ENCODE data around the gene FIGNL2.
"Not testable (repeated sequence)": the region's sequence is repeated elsewhere in the genome, so short reads cannot be mapped to it uniquely, and the experiment has no call there.

FIGNL2 gene

DNA sequence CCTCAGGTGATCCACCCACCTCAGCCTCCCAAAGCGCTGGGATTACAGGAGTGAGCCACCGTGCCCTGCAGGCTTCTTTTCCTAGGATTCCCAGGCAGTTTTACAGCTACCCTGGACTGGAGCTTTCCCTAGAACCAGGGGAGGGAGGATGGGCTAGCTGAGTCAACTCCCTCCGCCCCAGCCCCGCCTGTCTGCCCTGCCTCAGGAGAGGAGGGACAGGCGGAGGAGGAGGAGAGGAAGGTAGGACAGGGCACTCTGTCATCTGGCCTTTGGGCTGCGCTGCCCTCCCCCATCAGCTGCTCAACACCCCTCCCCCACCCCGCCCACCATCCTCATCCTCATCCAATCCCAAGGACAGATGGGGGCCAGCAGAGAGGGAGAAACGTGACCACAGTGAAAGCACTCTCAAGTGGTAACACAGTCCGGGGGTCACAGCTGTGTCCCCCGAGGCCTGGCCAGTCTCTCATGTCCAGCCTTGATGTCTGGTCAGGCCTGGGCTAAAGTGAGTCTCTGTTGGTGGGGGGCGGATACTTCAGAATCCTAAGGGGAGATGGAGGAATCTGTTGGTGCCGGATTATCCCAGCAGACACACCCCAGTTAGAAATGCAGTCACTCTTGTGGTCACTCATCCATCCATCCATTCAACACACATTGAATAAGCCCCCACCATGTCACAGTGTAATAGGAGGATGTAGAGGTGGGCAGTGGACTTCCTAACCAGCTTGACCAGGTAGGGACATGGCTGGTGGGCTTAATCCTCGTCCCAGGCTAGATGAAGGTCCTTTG lies 12.3 kb downstream of the FIGNL2 start:
- DNase-seq (ENCODE audit: low spot score), result no peak

DNA sequence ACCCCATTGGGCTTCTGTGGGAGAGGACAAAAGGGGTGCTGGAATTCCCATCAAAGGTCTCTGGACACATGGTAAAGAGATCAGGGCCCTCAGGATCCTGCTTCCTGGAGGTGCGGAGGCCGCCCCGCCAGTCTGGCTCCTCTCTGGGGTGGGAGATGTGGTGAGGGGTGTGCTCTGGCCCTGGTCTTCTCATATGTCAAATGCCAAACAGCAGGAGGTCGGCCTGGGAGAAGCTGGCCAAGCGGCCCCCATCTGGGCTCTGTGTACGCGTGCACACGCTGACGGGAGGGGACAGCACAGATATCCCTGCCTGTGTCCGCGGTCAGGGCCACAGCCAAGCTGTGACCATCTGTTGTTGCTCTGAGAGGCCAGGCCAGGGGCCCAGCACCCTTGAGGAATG lies 14.1 kb downstream of the FIGNL2 start:
- no peak for DNase-seq (ENCODE audit: low spot score)

DNA sequence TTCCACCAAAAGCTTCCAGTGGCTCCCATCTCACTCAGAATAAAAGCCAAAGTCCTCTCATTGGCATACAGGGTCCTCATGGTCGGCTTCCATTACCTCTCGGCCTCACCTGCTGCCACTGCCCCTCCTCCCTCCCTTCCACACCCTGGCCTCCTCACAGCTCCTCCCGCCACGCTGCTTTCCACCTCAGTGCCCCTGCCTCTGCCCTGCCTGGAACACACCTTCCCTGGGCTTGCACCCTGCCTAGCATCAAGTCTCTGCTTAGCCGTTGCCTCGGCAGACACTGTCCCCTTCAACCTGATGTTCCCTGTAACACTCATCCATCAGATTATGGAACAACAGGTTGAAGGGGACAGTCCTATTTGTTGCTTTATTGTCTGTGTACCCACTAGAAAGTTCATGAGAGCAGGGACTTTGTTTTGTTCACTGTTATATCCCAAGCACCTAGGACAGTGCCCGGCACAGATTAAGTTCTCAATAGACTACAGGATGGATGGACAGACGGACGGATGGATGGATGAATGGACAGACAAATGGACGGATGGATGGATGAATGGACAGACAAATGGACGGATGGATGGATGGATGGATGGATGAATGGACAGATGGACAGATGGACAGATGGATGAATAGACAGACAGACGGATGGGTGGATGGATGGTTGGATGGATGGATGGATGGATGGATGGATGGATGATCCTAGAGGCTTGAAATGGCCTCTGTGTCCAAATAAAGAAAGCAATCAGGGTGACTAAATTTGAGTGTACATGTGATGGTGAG lies 14.9 kb downstream of the FIGNL2 start:
- DNase-seq (ENCODE audit: low spot score), result no peak

DNA sequence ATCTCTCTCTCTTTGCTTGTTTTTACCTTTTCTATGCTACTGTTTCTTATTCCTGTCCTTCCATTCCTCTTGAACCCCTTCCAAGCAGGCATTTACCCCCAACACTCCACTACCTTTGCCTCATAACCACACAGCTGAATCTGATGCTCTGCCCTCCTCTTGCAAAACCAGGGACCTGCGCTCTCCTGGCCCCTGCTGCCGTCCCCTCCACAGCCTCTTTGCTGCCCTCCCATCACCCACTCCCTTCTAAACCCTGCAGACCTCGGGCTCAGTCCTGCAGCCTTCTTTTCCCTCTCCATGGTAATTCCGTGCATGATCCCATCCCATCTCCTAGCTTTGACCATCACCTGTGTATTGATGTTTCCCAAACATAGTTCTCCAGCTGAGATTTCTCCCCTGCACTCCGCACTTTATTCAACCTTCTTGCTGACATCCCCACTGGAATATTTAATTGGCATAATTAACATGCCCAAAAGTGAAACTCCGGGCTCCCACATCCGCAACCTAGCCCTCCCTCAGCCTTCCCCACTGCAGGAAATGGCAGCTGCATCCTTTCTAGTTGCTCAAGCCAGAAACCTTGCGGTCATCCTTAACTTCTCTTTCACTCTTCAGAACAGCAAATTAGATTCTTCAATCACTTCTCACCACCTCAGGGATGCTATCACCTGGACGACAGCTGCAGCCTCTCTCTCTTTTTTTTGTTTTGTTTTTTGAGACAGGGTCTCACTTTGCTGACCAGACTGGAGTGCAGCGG lies 16.0 kb downstream of the FIGNL2 start:
- DNase-seq (ENCODE audit: low spot score), result no peak

DNA sequence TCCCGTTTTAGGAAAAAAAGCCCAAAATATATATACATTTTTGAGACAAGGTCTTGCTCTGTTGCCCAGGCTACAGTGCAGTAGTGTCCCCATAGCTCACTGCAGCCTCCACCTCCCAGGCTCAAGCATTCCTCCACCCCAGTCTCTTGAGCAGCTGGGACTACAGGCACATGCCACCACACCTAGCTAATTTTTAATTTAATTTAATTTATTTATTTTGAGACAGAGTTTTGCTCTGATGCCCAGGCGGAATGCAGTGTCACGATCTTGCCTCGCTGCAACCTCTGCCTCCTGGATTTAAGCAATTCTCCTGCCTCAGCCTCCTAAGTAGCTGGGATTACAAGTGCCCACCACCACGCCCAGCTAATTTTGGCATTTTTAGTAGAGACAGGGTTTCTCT lies 16.7 kb downstream of the FIGNL2 start:
- DNase-seq (ENCODE audit: low spot score), result not testable (repeated sequence)

DNA sequence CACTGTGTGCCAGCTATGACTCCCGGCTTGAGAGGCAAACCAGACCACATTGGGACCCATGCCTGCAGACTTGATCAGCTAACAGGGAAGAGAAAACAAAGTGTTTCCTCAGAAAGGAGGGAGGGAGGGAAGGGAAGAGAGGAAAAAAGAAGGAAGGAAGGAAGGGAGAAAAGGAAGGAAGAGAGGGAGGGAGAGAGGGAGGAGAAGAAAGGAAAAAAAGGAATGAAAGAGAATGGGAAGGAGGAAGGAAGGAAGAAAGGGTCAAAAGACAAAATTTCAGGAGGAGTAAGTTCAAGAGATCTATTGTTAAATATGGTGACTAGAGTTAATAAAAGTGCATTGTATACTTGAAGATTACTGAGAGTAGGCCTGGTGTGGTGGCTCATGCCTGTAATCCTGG lies 18.9 kb downstream of the FIGNL2 start:
- no peak for DNase-seq (ENCODE audit: low spot score)

DNA sequence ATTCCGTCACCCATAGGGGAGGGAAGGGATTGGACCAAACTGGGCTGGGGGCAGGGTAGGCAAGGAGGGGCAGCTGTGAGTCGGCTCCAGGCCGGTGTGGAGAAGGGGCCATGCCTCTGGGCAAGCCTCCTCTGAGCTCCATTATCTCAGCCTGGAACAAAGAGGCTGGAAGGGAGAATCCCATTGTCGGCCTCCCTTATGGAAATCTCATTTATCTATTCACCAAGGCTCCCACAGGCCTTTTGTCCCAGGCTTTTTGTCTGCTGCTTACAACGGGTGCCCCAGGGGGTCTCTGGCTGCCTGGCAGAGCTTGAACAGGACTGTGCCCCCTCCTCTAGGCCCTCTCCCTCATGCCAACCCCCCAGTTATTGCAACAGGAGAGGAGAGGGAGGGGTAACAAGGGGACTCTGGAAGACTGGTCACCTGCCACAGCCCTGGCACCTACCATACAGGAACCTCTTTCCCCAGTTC lies 19.5 kb downstream of the FIGNL2 start:
- DNase-seq (ENCODE audit: low spot score), result no peak

DNA sequence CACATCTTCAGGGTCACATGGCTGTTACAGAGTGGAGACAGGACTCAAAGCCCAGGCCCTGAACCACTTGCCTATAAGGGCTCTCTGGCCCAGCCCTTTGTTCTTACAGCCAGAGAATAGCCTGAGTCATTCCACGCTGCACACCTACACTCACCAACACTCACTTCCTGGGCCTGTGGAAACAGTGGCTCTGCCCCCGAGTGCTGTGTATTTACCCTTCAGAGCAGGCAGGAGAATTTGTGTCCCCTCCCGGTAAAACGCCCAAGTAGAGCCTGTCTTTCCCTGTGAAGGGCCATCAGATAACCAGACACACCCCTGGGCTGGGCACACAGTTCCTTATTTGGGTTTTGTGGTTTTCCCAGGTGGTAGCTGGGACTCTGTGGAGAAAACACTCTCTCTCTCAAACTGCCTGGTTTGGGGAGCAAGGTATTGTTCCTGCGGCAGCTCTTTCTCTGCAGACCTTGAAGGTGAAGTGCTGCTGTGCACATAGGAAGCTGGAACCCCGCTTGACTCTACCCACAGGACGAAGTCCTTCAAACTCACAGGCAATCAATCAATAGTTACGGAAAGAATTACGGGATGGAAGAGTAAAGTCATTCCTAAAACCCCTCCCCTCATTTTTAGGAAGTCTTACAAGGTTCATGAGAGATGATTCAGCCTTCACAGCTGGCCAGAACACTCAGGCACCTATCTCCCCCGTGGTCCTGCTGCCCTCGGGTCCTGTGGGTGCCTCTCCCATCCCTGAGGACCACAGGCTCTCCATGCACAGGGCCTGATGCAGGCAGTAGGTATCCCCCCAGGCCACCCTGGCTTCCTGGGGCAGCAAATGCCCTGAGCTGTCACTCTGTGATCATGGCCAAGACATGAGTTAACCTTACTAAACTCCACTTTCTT lies 20.3 kb downstream of the FIGNL2 start:
- no peak for DNase-seq (ENCODE audit: low spot score)

DNA sequence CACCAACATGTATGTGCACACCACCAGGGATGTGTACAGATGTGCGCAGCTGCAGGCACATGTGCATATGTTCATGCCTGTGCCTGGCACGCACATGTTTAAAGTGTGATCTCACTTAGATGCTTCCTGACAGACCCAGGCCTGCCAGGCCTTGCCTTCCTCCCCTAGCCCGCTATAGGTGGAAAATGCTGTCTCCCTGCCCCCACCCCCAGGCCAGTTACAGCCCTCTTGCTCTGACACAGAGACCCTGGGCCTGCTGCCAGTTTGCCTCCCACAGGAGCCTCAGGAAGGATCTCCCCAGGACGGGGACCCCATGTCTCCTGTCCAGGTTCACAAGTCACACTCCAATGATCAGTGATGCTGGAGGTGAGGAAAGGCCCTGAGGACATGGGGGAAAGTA lies 21.6 kb downstream of the FIGNL2 start:
- no peak for DNase-seq (ENCODE audit: low spot score)

DNA sequence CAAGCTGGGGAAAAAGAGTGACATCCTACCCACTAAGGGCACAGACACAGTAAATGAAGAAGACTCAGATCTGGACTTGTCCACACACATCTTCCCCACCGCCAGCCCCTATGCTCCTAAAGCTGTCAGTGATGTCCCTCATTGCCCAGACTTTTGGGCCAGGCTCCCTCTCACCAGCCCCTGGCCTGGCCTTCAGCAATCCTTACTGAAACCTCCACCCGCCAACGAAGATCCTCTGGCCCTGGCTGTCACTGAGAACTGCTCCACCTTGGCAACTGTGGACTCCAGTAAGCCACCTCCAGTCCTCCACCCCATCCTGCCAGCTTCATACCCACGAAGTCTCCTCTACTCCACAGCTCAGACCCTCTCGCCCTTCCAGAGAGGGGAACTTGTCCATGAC lies 23.3 kb downstream of the FIGNL2 start:
- DNase-seq (ENCODE audit: low spot score), result no peak

DNA sequence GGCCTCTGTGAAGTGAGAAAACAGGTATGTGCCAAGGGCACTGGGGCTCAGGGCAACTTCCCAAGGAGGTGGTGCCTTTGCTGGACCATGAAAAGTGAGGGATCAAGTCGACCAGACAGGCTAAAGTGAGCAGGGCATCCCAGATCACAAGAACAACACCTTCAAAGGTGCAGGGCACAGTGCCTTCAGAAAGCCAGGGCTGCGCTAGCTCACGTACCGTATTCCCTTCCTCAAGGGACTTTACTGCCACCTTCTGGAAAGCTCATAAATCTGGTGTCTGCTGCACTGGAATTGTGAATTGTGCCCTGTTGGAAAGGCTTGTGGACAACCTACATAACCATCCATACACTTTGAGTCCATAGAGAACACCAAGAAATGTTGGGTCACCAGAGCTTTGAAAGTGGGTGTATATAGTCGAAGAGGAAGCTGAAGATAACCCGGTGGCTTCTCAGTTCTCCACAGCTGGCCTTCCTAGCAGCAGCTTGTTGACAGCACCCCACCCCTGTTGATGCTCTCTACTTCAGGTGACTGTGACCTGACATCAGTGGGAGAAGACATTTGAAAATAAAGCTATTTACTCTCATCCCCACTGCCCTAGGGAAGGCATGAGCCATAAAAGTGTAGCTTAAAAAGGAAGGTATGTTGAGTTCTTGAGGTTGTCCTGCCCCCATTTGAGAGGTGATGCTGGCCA lies 24.5 kb downstream of the FIGNL2 start:
- DNase-seq (ENCODE audit: low spot score), result peak; percentile 51

DNA sequence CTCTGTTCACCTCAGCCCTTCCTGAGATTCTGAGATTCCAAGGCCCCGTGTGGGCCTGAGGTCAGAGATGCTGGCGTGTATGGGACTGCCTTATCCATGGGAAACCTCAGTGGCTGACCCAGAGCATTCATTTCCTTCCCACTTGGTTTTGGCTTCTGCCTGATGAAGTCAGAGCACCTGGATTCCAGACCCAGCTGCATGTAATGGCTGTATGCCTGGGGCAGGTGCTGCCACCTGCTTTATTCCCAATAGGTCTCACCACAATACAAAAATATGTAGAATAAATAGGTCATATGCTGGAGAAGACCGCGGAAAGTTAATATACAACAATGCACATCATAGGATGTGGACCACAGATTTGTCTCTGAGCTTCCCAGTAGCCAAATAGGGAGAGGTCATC lies 25.6 kb downstream of the FIGNL2 start:
- no peak for DNase-seq (ENCODE audit: low spot score)

DNA sequence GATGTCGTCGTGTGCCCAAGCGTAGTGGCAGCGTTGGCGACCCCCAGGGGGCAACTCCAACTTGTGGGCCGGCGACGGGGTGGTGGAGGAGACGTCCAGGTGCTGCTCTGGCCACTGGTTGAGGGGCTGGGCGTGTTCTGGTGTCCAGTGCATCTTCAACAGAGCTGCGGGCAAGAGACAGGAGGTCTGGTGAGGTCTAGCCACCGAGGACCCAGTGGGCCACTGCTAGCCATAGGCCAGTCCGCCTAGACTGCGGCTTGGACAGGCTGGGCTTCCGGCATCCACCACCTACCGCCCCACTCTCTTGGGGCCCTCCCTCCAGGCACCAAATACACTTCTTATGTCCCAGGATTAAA lies 26.3 kb downstream of the FIGNL2 start:
- DNase-seq (ENCODE audit: low spot score), result no peak

DNA sequence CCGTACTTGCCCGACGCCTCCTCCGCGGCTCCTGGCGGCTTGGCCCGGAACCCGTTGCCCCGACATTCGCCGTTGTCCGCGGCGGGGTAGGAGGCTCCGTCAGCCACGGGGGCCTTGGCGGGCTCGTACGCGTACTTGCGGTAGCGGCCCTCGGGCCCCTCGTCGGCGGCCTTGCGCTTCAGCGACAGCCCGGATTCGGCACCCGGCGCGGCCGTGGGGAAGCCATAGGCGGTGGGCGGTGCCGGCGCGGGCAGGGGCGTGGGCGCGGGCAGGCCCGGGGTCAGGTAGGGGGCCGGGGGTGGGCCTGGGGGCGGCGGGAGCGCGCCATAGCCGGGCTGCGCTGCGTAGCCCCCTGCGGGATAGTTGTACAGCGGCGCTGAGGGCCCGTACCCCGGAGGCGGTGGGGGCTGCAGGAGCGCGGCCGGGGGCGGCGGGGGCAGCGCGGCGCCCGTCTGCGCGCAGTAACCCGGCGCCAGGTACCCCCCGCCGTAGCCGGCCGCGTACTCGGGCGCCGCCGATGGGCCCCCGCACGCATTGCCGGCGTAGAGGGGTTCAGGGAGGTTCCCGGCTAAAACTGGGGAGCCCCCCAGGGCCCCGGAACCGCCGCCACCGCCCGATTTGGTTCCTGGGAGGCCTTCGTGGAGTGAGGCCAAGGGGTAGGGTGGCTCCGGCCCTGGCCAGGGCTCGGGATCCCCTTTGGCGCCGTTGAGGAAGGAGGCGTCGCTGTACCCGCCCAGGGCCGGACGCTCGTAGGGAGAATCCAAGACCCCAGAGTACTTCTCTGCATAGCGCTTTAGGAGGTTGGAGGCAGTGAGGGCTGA lies 26.9 kb downstream of the FIGNL2 start:
- DNase-seq (ENCODE audit: low spot score), result no peak

DNA sequence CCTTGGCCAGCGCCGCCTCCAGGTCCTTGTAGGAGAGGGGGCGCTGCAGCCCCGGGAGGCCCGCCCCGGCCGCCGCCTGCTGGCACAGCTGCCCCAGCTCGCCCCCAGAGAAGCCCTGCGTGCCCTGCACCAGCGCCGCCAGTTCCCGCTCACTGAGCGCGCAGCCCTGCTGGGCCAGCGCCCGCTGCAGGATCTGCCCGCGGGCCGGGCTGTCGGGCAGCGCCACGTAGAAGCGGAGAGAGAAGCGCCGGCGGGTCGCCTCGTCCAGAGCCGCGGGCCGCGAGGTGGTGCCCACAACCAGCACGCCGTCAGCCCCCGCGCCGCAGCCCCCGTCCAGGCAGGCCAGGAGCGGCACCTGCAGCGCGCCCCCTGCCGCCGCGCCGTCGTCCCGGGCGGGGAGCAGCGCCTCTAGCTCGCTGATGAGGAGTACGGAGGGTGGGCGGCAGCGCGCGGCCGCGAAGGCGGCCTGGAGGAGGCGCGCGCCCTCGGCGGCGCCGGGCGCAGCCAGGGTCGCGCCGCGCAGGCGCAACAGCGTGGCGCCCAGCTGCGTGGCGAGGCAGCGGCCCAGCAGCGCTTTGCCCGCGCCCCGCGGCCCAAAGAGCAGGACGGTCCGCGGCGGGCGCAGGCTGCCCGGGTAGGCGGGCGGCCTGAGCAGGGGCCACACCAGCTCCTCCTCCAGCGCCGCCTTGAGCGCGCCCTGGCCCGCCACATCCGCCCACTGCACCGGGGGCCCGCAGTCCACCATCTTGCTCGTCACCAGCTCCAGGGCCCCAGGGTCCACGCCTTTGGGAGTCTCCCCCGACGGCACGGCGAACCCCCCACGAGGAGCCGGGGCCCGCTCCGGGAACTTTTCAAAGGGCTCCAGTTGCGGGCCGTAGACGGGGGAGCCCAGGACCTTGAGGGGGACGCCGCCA lies 27.7 kb downstream of the FIGNL2 start:
- peak; percentile 43 for DNase-seq (ENCODE audit: low spot score)

DNA sequence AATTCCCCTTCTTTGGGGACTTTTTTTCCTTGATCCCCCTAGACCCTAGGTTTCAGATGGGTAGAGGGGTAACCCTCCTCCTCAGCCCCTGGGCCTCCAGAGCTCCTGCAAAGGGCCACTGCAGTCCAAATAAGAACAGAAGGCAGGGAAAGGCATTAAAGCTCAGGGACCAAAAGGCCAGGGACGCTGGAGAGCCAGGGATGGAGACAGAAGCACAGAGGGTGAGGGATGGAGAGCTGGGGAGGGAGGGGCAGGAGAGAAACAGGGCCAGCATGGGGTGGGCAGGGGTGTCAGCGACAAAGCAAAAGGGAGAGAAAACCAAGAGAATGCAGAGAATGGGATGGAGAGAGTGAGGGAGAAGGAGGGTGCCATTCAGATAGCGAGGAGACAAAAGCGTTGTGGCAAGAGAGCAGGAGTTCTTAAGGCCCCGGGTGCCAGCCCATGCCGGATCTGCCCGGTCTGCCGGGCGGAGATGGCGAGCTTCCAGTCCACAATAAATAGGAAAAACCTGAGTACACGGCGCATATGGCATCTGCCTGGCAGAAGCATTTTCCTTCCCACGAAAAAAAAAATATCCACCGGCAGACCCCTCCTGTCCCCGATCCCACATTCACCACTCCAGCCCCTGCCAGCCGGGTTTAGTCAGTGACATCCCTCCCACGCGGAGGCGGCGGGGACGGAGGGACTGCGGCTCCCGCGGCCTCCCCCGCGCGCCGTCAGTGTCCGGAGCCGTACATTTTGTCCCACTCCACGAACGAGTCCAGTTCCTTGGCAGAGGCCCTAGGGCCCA lies 28.6 kb downstream of the FIGNL2 start:
- DNase-seq (ENCODE audit: low spot score), result no peak

DNA sequence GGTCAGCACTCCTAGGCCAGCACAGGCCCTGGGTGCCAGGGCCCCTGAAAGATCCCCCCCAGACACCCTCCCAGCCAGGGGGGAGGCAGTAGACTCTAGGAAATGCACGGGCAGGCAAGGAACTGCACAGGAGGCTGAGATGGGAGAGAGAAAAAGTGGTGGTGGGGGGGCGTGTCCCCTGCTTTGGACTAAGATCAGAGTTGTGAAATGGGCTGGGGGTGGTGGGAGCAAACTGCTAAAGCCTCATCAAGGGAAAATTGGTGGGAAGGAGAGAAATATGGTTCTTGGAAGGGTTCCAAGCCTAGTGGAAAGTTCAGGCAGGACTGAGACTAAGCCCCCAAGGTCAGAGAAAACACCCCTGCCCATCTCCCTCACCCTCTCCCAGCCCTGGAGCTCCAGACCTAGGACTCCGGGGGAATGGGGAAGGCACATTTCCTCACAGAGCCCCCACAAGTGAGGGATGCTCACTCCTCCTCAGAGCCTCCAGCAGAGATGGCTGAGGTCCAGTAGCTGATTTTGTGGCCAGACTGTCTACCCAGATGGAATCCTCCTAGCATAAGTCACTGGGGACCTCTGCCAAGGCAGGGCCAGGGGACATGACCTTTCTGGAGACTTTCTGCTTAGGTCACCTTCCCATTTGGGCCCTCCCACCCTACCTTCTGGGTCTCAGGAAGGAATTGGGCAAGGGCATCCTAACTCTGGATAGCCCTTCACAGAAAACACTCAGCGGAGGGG lies 29.8 kb downstream of the FIGNL2 start:
- DNase-seq (ENCODE audit: low spot score), result no peak

DNA sequence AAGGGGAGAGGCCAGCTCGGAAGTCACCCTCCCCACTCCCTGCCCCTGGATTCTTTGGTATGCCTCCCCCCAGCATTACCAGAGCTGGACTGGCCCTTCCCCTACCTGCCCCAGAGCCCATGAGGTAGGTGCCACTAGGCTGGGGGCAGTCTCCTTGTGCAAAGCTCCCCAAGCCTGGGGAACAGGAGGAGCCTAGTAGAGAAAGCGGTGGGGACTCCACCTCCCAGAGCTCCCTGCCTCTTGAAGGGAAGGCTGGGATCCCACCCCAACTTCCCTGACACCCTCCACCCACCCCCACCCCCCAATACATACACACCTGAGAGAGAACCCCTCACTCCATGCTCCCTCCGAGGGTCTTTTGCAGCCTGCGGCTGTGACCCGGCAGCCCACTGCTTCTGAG lies 30.4 kb downstream of the FIGNL2 start:
- no peak for DNase-seq (ENCODE audit: low spot score)

Data from NAMALWA (cell line).